SH-SY5Y (cell line): ENCODE measurements around the gene QRICH2.

Experiments
- GATA2 ChIP-seq: IDR thresholded peaks from 2 replicates; pipeline ENCODE4 v1.6.1; 2011; ENCODE audit warnings: mild to moderate bottlenecking, low read depth, low read length
- GATA3 ChIP-seq: IDR thresholded peaks from 2 replicates; pipeline ENCODE4 v1.6.1; 2011; ENCODE audit warnings: low read depth, mild to moderate bottlenecking, low read length, moderate library complexity

DNA sequence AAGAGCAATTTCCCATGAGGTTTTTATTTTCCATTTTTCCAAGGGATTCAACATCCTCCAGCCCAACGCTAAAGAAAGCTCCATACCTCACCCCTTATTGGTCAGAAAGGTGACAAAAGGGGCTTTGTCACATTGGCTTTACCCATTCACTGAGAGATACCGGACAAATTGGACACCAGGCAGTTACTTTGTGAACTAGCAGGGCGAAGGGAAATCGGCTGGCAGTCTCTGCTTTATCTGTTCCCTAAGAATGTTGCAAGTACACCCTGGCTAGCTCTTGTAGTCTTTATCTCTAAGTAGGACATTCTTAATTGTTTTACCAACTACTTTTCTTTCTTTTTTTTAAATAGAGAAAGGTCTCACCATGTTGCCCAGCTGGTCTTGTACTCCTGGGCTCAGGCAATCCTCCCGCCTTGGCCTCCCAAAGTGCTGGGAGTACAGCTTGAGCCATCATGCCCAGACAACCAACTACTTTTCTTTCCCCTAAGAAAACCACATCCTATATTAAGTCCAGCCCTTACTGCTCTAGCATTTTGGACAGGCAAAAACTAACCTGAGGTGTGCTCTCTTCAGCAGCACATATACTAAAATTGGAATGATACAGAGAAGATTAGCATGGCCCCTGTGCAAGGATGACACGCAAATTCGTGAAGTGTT, 28.8 kb upstream of the QRICH2 start:
- TF ChIP-seq GATA3 (no peak), GATA2 (no peak)
